Activated CD4-positive, alpha-beta memory T cell treated with anti-CD3 and anti-CD28 coated beads for 36 hours (primary cell): ENCODE data around the gene OSBPL10. TPM values are rescaled to one million over a fixed set of nuclear protein-coding genes. Genes with fewer than 3 reads are reported as not detected.
A peak's percentile ranks its signal among the peaks of the same experiment; 100 is the strongest.

Experiments used
- CTCF ChIA-PET: fragments of 350-600 bp; sonication (Branson Sonifier 250); formaldehyde crosslinking; loops from one replicate; lab custom pipeline; 2021; ENCODE audit warnings: antibody characterized with exemption, inconsistent platforms; lab: Charles Lee
- POLR2A ChIA-PET: fragments of 350-600 bp; sonication (Branson Sonifier 250); formaldehyde crosslinking; loops from one replicate; lab custom pipeline; 2021; ENCODE audit warnings: antibody characterized with exemption; lab: Charles Lee
- DNase-seq: peaks from one replicate; pipeline ENCODE4 v3.0.0-alpha.2; 2020
- H3K27ac Mint-ChIP-seq: one replicate; pipeline ENCODE4 v1.8.0; 2021; ENCODE audit warnings: mixed read lengths
- H3K27me3 Mint-ChIP-seq: one replicate; pipeline ENCODE4 v1.8.0; 2021; ENCODE audit warnings: mixed read lengths
- H3K36me3 Mint-ChIP-seq: one replicate; pipeline ENCODE4 v1.8.0; 2021; ENCODE audit warnings: mixed read lengths
- H3K4me1 Mint-ChIP-seq: one replicate; pipeline ENCODE4 v1.8.0; 2021; ENCODE audit warnings: low read depth, mixed read lengths
- H3K4me3 Mint-ChIP-seq: one replicate; pipeline ENCODE4 v1.8.0; 2021; ENCODE audit warnings: mild to moderate bottlenecking, mixed read lengths
- H3K9me3 Mint-ChIP-seq: one replicate; pipeline ENCODE4 v1.8.0; 2021; ENCODE audit warnings: mixed read lengths
- intact Hi-C: fragments of 100-400 bp; cut with micrococcal nuclease; formaldehyde crosslinking; loops from one replicate; pipeline ENCODE4 v1.15.1; 2023
- total RNA-seq, 2 experiments: library from RNA; stranded (reverse); gene quantifications; one replicate each; pipeline ENCODE4 v1.2.3, GENCODE V29; 2021

Gene OSBPL10
- total RNA-seq, 2 experiments from 2014 or later: 3.4 to 3.5 TPM

DNA sequence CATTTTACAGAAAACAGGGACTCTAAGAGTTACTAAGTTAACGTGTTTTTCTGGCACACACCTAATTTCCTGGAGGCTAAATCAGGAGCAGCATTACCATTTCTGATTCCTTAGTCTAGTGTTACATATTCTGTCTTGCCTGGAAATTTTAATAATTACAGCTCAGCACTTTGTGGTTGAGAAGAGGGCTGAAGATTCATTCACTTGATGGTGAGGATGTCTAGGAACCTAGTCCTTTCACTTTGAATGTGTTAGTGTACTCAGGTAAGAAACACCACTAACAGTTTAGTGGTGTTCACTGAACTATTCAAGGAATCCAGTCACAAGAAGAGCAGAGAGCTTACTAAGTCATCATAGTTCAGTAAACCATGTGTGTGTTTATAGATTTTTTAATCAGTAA is 345.5 kb downstream of the OSBPL10 start:
- H3K27me3 Mint-ChIP-seq: no peaks in the 10 kb centered on the region
- H3K4me1 Mint-ChIP-seq: peaks cover 48% of the 10 kb centered on the region
- no peak overlapping the region for H3K4me3 Mint-ChIP-seq
- no peak for DNase-seq
- peak overlapping the region; percentile 78 for H3K27ac Mint-ChIP-seq
- POLR2A ChIA-PET: interaction anchor here (1.9 kb wide), 1 partner anchor 103 kb away, joined by 6 read pairs; the partner anchor contains the start of gene STT3B
- H3K9me3 Mint-ChIP-seq: no peaks in the 10 kb centered on the region
- intact Hi-C loops: loop anchor here (1.0 to 10.0 kb wide), 3 partner anchors 78 to 421 kb away; no protein-coding TSS in a partner anchor
- CTCF ChIA-PET: interaction anchor here (0.9 to 1.0 kb wide), 2 partner anchors 22 to 867 kb away, joined by 3 to 4 read pairs; no protein-coding TSS in a partner anchor
- H3K36me3 Mint-ChIP-seq: peaks cover 46% of the 10 kb centered on the region

DNA sequence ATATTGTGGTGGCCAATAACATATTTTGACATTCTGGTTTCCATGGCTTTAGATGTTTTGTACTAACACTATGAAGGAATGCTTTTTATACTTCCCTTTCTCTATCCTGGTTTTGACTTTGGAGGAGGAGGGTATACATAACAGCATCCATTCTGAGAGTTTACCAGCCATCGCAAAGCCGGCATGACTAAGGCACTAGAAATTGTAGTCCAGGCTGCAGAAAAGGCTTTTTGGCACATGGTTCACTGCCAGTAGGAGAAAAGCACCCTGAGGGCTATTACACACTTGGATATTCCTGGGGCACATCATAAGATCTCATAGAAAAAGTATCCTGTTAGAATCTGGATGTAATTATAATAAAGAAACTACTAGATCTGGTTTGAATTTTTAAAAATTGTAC is 346.6 kb downstream of the OSBPL10 start:
- intact Hi-C loops: loop anchor here (10.0 kb wide), 1 partner anchor 420 kb away; no protein-coding TSS in a partner anchor
- Mint-ChIP-seq H3K36me3 (peaks cover 56% of the 10 kb centered on the region), H3K4me1 (peaks cover 48% of the 10 kb centered on the region)

DNA sequence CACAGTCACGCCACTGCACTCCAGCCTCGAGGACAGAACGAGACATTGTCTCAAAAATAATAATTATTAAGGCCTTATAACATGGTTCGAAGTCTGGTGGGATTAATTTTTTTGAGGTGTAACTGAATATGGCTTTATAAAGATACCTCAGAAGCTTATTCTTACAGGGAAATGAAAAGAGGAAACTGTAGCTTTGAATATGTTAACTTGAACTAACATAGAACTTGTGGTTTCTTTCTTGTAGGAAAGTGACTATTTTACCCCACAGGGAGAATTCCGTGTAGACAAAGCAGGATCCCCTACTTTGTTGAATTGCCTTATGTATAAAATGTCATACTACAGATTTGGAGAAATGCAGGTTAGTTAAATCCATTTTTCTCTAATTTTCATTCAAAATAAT is 352.0 kb downstream of the OSBPL10 start:
- DNase-seq: no peak
- CTCF ChIA-PET: interaction anchor here (1.2 kb wide), 1 partner anchor 77 kb away, joined by 3 read pairs; no protein-coding TSS in a partner anchor
- H3K27me3 Mint-ChIP-seq: no peaks in the 10 kb centered on the region
- H3K36me3 Mint-ChIP-seq: peaks cover 61% of the 10 kb centered on the region
- H3K4me3 Mint-ChIP-seq: no peak overlapping the region
- intact Hi-C loops: no loop called here
- no peaks in the 10 kb centered on the region for H3K9me3 Mint-ChIP-seq
- H3K27ac Mint-ChIP-seq: no peak overlapping the region
- POLR2A ChIA-PET: interaction anchor here (0.6 kb wide), 1 partner anchor 35 kb away, joined by 3 read pairs; no protein-coding TSS in a partner anchor
- H3K4me1 Mint-ChIP-seq: peaks cover 27% of the 10 kb centered on the region

More for the DNA sequence above, 346.6 kb downstream of the OSBPL10 start:
- H3K4me3 Mint-ChIP-seq: no peak overlapping the region
- no peaks in the 10 kb centered on the region for H3K9me3 Mint-ChIP-seq
- DNase-seq: no peak
- no peaks in the 10 kb centered on the region for H3K27me3 Mint-ChIP-seq
- H3K27ac Mint-ChIP-seq: no peak overlapping the region
- CTCF ChIA-PET: no interaction called here
- POLR2A ChIA-PET: no interaction called here

DNA sequence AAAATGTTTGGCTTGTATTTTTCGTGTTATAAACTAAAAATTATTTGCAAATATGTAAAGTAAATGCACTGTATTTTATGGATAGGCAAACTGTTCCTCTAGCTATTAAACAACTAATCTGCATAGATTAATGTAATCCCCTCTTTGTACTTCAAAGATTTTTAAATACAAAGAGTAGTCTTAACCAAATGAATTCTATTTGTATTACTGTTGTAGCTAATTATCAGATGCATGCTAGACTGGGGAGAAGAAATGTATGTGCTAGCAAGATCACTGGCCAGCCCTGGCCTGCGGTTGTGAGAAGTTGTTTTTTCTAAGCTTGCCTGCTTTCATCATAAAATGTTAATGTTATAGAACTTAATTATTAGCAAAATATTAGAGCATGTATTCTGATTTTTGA is 355.7 kb downstream of the OSBPL10 start:
- CTCF ChIA-PET: interaction anchor here (0.9 to 1.4 kb wide), 3 partner anchors 12 to 75 kb away, joined by 3 to 4 read pairs (median 3); no protein-coding TSS in a partner anchor
- Mint-ChIP-seq H3K4me3 (no peak overlapping the region), H3K9me3 (no peaks in the 10 kb centered on the region), H3K4me1 (peaks cover 29% of the 10 kb centered on the region), H3K27me3 (no peaks in the 10 kb centered on the region), H3K36me3 (peaks cover 54% of the 10 kb centered on the region), H3K27ac (no peak overlapping the region)
- POLR2A ChIA-PET: no interaction called here
- DNase-seq: no peak
- intact Hi-C loops: no loop called here

DNA sequence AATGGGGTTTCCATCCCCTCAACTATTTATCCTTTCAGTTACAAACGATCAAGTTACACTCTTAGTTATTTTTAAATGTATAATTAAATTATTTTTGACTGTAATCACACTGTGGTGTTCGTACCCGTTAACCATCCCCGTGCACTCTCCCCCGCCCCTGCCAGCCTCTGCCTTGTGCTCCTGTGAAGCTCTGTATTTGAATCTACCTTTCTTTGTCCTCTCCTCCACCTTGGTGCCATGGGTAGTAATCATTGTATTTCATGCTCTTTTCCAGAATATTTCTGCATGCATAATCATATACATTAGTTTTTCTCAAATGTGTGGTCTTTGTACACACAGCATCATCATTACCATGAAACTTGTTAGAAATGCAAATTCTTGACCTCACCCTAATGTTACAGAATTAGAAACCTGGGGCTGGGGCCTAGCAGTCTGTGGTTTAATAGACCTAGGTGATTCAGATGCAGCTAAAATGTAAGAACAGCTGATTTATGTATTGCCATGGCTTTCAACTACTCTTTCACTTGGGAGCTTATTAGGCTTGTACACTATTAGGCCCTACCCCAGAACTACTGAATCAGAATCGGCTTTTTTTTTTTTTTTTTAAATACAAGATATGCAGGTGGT is 356.9 kb downstream of the OSBPL10 start:
- Mint-ChIP-seq H3K27ac (no peak overlapping the region), H3K4me1 (peaks cover 31% of the 10 kb centered on the region), H3K4me3 (no peak overlapping the region), H3K27me3 (no peaks in the 10 kb centered on the region), H3K36me3 (peaks cover 44% of the 10 kb centered on the region), H3K9me3 (no peaks in the 10 kb centered on the region)
- ChIA-PET CTCF (interaction anchor here (1.3 to 1.4 kb wide), 2 partner anchors 11 to 74 kb away, joined by 3 to 4 read pairs; no protein-coding TSS in a partner anchor), POLR2A (no interaction called here)
- intact Hi-C loops: no loop called here
- no peak for DNase-seq

GRCh38 chr3:31622636-31623288 is 358.3 kb downstream of the OSBPL10 start:
- DNase-seq: no peak
- Mint-ChIP-seq H3K36me3 (peaks cover 43% of the 10 kb centered on the region), H3K4me1 (peaks cover 29% of the 10 kb centered on the region), H3K9me3 (no peaks in the 10 kb centered on the region), H3K4me3 (no peak overlapping the region), H3K27ac (no peak overlapping the region), H3K27me3 (no peaks in the 10 kb centered on the region)
- intact Hi-C loops: no loop called here
- ChIA-PET CTCF (no interaction called here), POLR2A (no interaction called here)

DNA sequence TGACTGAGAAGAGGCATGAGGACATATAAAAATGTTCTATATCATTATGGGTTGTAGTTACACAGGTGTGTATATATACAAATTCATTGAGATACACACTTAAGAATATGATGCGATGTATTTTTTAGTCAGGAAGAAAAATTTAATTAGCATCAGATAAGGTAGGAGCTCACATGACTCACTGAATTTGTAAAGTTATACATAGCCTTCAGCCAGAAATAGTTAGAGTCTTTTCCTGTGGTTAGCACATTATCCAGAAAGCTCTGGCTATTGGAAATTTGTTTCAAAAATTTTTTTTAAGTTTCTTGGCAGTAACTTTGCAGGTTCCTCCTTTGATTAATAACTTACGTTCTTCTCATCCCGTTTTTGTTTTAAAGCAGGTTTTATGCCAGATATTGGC is 359.7 kb downstream of the OSBPL10 start:
- H3K27me3 Mint-ChIP-seq: no peaks in the 10 kb centered on the region
- no peaks in the 10 kb centered on the region for H3K9me3 Mint-ChIP-seq
- H3K27ac Mint-ChIP-seq: no peak overlapping the region
- H3K36me3 Mint-ChIP-seq: peaks cover 40% of the 10 kb centered on the region
- CTCF ChIA-PET: no interaction called here
- intact Hi-C loops: no loop called here
- peaks cover 24% of the 10 kb centered on the region for H3K4me1 Mint-ChIP-seq
- no peak for DNase-seq
- POLR2A ChIA-PET: no interaction called here
- H3K4me3 Mint-ChIP-seq: no peak overlapping the region

- Mint-ChIP-seq H3K4me3 (no peak overlapping the region), H3K27me3 (no peaks in the 10 kb centered on the region)
Observed at GRCh38 chr3:31620656-31621055, 360.4 kb downstream of the OSBPL10 start.

DNA sequence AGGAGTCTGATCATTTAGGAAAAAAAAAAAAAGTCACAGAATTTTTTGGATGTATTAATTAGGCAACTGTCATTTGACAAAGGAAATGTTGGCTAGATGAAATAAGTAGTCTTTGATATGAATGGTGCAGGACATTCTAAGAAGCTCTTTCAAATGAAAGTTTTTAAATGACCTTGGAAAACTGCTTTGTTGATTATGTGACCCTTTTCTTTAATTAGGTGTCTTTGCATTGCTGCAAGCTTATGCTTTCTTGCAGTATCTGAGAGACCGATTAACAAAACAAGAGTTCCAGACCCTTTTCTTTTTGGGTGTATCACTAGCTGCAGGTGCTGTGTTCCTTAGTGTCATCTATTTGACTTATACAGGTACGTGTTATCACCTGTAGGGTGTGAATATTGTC is 364.4 kb downstream of the OSBPL10 start:
- DNase-seq: no peak
- POLR2A ChIA-PET: no interaction called here
- peaks cover 49% of the 10 kb centered on the region for H3K4me1 Mint-ChIP-seq
- no peak overlapping the region for H3K4me3 Mint-ChIP-seq
- H3K27ac Mint-ChIP-seq: no peak overlapping the region
- CTCF ChIA-PET: no interaction called here
- intact Hi-C loops: no loop called here
- no peaks in the 10 kb centered on the region for H3K9me3 Mint-ChIP-seq
- peaks cover 22% of the 10 kb centered on the region for H3K36me3 Mint-ChIP-seq
- no peaks in the 10 kb centered on the region for H3K27me3 Mint-ChIP-seq

More at GRCh38 chr3:31620656-31621055, 360.4 kb downstream of the OSBPL10 start:
- CTCF ChIA-PET: no interaction called here
- Mint-ChIP-seq H3K27ac (peak overlapping the region; percentile 47), H3K36me3 (peaks cover 34% of the 10 kb centered on the region), H3K9me3 (no peaks in the 10 kb centered on the region), H3K4me1 (peaks cover 26% of the 10 kb centered on the region)
- intact Hi-C loops: no loop called here
- POLR2A ChIA-PET: no interaction called here
- DNase-seq: no peak

- Mint-ChIP-seq H3K4me1 (peaks cover 46% of the 10 kb centered on the region), H3K27ac (no peak overlapping the region), H3K9me3 (no peaks in the 10 kb centered on the region), H3K36me3 (peaks cover 19% of the 10 kb centered on the region), H3K4me3 (no peak overlapping the region), H3K27me3 (no peaks in the 10 kb centered on the region)
- intact Hi-C loops: no loop called here
- ChIA-PET POLR2A (no interaction called here), CTCF (no interaction called here)
- no peak for DNase-seq
Observed at GRCh38 chr3:31615071-31615875, 365.8 kb downstream of the OSBPL10 start.

DNA sequence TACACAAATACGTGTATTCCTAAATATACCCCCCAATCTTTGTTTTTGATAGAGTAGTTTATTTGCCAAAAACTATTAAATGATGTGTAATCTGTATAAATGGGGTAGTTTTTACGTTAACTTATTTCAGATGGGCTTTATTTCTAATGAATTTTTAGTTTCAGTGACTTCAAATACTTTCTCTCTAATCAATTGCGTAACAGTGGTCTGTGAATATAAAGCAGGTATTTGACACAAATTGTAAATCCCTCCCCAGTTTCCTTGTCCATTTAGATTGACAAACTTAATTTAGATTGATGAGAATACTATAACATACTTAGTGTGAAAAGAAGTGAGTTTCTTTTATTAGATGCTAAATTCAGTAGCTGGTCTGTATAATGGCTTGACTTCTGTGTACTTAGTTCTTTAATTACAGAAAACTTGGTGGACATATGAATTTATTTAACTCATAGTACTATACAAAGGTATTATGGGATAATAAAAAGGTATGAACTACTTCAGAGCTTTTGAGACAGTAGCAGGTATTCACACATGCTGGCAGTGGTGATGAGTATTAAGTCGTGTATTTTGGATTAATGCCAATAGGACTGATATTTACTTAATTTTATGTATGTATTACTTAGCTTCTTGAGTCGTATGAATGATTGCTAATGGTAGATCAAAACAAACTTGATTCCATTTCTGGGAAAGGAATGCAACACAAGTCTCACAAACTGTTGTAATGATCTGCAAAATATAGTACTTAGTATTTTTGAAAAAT is 366.7 kb downstream of the OSBPL10 start:
- intact Hi-C loops: no loop called here
- Mint-ChIP-seq H3K4me1 (peaks cover 50% of the 10 kb centered on the region), H3K4me3 (no peak overlapping the region), H3K27ac (no peak overlapping the region), H3K27me3 (no peaks in the 10 kb centered on the region), H3K36me3 (peaks cover 19% of the 10 kb centered on the region), H3K9me3 (no peaks in the 10 kb centered on the region)
- CTCF ChIA-PET: no interaction called here
- POLR2A ChIA-PET: no interaction called here
- DNase-seq: no peak
